NOMO-1 (cell line): ENCODE results near the gene SERAC1.

Experiments used
- DNase-seq, 2 experiments: peaks; one replicate each; lab custom pipeline; 2025; ENCODE audit not compliant: unreplicated experiment in 2 of 2; lab: John Stamatoyannopoulos, UW

SERAC1 gene

DNA sequence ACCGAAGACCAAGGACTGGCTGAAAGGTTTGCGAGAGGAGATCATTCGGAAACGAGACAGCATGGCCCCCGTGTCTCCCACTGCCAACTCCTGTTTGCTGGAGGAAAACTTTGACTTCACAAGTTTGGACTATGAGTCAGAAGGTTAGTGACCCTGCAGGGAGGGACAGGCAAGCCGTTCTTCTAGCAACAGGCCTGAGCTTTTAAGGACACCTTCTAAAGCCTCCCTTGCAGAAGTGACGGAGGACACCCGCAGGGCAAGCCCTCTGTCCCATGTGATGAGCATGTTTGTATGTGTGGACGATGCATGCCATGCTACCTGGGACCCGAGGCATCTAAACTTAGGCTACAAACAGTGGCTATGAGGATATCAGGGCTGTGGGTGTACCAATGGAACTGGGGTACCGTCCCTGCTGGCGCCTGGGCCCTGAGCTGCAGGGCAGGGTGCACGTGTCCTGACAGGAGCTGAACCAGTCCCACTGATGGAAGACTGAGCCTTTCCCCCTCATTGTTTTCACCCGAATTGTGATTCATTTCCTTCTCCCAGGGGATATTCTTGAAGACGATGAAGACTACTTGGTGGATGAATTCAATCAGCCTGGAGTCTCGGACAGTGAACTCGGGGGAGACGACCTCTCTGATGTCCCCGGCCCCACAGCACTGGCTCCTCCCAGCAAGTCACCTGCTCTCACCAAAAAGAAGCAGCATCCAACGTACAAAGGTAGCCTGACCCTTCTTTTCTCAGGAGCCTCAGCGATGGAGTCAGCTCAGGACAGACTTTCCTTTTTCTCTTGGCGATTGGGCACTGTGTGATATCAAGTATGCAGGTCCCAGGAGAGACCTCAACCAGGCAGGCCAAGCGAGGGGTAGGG lies 84.4 kb downstream of the SERAC1 start:
- no peak for DNase-seq

DNA sequence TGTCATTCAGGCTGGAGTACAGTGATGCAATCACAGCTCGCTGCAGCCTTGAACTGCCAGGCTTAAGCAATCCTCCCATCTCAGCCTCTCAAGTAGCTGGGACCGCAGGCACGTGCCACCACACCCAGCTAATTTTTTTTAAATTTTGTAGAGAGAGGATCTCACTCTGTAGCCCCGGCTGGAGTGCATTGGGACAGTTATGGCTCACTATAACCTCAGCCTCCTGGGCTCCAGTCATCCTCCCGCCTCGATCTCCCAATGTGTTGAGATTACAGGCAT lies 86.5 kb downstream of the SERAC1 start:
- DNase-seq, result peak; percentile 48 to 64

DNA sequence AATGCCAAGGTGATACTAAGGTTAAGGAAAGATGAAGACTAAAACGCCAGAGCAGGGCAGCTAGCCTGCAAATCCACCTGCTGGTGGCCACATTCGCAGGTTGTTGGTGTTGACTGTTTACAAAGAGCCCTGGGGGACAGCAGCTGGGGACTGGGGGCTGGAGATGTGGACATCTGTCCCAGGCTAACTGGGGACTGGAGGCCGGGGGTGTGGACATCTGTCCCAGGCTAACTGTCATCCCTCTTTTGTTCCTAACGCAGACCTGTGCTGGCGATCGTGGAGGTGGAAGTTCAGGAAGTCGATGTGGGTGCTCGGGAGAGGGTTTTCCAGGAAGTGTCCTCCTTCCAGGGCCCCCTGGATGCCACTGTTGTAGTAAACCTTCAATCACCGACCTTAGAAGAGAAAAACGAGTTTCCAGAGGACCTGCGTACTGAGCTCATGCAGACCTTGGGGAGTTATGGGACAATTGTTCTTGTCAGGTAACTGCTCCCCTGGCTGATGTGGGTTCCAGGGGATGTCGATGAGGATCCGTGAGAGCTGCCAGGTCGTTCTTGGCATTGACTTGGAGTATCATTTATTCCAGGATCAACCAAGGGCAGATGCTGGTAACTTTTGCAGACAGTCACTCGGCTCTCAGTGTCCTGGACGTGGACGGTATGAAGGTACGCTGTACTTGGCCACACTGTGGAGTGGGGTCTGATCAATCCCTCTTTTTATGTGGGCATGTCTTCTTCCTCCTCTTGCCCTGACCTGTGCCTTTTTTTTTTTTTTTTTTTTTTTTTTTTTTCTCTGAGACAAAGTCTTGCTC lies 87.0 kb downstream of the SERAC1 start:
- DNase-seq, result no peak

DNA sequence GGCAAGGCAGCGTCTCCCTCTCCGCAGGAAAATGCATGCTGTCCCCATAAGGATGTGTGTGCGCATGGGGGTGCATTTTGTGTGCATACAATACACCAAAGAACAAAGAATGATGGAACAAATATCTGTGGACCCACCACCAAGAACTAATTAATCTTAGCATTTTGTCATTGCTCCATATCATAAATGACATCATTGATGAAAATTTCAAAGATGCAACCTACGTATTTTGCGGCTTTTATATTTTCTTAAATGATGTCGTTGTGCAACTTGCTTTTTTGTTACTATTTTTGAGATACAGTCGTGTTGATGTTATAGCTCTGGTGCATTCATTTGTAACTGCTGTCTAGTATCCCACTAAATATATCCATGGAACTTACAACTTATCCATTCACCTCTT lies 89.7 kb downstream of the SERAC1 start:
- no peak for DNase-seq

DNA sequence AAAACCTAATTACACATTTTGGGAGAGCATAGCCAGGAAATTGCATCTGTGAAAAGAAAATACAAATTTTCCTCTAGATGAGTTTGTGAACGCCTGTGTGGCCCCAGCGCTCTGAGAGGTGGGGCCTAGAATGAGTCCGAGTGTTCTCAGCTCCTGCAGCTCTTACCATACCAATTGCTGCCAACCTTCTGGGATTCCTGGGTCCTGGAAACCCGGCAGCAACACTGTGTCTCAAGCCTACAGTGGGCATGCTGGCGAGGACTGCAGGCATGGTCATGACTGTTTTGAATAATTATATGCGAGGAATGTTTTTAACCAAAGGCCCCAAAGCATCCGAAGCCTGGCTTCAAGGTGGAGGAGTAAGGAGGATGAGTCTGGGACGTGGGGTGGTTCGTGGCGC lies 90.4 kb downstream of the SERAC1 start:
- DNase-seq, result no peak

DNA sequence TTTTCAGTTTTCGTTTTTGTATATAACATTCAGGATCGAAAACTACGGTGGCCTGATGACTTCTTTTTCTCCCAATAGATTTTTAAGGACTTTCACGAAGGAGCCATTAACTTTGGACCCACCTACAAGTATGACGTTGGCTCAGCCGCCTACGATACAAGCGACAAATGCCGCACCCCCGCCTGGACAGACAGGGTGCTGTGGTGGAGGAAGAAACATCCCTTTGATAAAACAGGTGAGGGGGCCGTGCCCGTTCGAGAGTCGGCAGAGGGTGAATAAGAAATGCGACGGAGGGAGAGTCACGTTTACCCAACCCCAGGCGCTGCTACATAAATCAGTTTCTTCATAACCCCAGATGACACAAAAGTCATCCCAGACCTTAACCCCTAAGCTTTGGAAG lies 91.5 kb downstream of the SERAC1 start:
- no peak for DNase-seq

DNA sequence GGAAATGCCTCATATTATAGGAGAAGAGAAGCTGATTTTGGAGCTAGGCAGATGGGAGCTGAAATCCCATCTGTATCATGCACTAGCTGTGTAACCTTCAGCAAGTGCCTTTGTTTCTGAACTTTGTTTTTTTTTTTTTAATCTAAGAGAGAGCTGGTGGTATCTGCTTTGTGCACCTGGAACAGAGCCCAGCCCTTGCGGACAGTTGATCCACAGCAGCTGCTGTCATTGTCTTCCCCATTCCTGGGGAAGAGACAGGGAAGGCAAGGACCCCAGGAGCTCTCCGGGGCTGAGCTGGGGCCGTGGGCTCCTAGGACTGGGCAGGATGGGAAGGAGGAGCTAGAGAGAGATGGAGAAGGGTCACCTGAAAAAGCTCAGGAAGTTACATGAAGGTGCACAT lies 94.3 kb downstream of the SERAC1 start:
- DNase-seq, result no peak

DNA sequence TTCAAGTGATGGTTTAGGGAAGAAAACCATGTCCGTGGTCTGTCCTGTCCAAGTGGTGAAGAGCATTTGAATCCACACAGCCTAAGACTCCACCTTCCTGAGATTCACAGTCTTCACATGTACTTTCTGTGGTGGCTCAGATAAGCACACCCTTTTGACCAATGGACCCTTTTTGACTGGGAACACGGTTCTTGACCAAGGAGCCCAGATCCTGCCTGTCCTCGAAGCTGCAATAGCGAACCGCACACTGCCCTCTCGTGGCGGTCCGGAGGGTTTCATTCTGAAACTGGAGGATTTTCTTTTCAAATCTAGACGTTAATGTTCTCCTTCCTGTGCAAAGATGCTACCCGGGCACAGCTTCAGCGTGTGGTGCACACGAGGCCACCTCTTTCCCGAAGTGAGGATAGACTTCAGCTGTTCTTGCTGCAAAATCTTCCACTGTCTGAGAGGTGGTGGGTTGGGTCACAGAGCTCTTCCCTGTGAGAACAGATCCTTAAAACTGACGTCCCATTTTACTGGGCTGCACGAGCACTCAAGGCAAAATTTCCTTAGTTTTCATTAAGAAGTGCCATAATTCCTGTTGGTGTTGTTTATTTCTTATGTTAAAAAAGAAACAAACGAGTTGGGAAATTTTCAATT lies 95.9 kb downstream of the SERAC1 start:
- peak; percentile 47 to 51 for DNase-seq

DNA sequence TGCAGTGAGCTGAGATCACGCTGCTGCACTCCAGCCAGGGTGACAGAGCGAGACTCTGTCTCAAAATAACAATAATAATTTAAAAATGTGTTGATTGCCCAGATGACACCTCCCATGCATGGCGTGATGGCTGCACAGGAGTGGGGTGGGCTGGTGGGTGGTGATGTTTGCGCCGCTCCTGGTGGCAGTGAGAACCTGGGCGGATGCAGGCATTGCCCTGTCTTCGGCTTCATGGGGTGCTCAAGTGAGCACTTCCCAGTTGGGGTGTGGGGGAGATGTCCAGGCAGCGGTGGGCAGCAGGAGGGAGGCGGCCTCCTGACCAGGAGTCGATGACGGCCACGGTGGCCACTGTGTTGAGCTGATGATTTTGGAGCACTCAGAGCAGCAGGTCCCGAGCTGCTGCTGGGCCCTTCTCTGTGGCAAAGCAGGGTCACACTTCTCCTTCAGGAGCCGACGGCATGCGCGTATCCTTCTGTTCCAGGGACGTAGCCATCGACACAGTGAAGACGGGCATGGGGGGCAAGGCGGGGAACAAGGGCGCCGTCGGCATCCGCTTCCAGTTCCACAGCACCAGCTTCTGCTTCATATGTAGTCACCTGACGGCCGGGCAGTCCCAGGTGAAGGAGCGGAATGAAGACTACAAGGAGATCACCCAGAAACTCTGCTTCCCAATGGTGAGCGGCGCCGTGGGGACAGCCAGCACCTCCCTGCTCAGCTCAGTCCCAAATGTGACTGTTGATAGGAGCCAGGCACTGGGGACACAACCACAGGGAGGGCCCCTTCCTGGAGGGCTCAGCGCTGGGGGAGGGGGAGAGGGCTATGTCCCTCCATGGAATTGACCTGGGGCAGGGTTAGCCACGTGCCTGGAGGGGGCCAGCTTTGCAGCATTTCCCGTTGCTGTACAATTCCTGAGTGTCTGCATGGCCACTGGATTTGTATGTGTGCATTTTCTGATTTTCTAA lies 96.7 kb downstream of the SERAC1 start:
- DNase-seq, result no peak

DNA sequence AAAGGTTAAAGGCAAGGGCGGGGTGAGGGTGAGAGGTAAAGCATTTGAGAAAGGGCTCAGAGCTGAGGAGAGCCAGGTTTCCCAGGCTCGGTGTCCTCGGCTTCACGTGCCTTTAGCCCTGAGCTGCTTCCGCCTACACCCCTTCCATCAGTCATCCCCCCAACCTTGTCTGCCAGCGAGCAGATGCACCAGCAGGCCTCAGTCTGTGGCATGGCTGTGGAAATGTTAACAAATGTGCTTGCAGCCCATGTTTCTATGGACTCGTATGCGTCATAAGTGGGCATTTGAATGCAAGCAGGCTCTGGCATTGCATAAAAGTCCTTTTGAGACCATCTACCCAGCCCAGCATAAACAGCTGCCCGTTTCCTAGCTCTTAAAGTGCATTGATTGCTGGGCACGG lies 97.5 kb downstream of the SERAC1 start:
- no peak for DNase-seq

DNA sequence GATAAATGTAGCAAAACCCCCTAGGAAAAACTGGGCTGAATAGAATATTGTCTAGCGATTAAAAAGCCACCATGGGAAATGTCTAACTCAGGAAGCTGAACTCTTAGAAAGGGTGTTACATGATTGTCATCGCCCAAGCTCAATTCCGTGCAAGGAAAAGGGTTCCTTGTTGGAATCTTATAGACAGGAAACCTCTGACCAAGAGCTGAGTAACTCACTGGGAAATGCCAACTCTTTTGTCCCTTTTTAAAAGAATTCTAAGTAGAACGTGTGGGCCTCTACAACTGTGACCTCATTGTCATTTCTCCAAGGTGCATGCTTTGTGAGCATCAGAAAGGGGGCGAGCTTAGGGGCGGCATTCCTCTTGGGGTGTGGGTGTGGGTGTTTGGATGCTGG lies 98.3 kb downstream of the SERAC1 start:
- no peak for DNase-seq

DNA sequence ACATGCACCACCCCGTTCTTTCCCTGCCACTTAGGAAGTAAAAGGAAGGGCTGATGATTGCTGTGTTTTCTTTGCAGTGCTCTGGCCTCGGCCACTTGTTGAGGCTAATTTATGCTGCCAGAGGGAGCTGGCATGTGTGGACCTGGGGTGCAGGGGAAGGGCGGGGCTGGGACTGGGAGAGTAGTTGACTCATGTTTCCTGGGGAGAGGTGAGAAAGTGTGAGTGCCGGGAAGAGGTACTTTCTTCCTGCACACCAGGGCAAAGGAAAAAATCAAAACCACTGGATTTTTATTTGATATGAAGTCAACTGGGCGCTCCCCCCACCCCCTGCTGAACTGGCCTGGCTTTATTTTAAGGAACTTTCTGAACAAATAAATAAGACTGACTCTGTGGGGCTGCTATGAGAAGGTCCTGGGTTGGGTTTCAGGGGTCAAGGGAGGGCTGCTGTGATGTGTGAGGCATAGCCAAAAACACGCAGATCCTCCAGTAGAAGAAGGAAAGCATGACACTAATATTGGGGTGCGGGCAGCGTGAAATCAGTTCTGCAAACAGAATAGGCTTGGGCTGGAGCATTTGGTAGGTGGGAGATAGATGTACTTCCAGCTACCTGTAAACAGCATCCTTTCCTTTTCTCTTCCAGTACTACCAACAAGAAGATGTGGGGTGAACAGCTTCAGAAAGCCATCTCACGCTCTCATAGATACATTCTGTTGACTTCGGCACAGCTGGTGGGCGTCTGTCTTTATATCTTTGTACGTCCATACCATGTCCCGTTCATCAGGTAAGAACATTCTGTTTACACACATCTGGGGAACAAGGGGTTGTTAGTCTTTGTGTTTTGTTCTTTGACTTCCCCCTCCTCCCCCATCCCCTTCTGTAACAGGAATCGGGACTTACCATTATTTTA lies 98.9 kb downstream of the SERAC1 start:
- no peak for DNase-seq

DNA sequence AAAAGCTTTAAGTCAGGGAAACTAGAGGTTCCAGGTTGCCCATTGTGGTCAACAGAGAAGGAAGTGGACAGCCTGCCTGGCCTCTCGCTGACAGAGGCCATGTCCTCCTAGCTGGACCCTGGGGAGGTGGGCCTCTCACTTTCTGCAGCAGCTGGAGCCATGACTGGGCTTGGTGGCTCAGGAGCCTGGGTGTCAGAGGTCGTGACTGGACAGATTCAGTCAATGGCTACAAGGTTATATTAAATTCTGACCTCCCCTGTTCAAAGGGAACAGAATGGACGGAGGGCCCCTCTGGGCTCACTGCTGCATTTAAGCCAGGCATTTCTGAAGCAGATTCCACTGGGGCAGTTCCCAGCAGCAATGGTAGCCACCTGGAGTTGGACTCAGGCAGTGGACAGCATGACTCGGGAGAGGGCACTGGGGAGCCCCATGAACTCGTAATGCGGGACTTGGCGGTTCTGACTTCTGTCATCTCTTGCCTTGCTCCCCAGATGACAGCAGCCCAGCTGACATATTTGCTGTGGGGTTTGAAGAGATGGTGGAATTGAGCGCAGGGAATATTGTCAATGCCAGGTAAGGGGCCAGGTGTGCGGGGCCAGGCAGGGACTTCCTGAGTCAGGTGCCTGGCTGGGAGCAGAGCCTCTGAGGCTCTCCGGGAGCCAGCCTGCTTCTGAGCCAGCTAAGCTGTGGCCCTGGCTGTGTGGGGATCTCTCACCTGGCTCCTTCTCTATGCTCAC lies 99.7 kb downstream of the SERAC1 start:
- no peak for DNase-seq

DNA sequence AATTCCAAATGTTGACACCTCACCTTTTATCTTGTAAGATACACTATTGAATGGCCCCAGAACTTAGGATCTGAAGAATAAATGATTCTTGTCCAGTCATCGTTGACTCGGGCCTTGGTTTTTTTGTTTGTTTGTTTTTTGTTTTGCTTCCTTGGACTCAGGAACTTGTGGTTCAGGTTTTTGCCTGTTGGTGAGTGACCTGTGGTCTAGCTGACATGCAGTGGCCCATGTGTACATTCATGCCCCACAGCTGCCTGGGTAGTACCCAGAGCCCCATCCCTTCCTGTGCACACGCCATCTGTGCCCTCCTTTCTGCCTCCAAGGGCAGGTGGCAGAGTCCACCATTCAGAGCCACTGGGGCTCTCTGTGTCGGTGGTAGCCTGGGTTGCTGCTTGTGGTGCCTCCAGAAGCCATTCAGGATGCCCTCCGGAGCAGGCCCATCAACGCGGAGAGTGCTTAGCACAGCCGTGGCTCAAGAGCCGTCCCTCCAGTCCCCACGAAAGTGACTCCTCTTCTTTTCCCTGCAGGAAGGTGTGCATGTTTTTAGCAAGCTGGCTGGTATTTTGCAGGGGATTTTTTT lies 100.5 kb downstream of the SERAC1 start:
- DNase-seq, result no peak

DNA sequence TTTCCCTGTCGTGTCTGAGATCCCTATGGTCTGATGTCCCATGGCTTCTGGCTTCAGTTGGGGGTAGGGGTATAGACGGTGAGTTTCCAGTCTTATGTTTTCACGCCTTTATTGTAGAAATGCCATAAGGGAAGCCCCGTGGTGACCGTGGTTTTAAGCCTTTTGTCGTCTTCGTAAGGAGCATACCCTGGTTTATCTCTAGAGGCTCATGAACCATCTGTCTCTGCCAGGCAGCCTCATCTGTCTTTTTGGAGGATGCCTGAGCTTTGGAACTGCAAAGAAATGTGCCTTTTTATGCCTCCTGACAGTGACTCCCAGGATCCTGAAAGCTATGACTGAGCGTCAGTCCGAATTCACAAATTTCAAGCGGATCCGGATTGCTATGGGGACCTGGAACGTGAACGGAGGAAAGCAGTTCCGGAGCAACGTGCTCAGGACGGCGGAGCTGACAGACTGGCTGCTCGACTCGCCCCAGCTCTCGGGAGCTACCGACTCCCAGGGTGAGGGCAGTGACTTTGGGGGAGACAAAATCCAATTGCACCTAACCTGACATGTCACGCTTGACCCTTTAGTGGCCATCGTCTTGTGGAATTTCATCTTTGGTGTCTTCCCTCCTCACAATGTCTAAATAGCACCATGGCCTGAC lies 101.8 kb downstream of the SERAC1 start:
- no peak for DNase-seq

DNA sequence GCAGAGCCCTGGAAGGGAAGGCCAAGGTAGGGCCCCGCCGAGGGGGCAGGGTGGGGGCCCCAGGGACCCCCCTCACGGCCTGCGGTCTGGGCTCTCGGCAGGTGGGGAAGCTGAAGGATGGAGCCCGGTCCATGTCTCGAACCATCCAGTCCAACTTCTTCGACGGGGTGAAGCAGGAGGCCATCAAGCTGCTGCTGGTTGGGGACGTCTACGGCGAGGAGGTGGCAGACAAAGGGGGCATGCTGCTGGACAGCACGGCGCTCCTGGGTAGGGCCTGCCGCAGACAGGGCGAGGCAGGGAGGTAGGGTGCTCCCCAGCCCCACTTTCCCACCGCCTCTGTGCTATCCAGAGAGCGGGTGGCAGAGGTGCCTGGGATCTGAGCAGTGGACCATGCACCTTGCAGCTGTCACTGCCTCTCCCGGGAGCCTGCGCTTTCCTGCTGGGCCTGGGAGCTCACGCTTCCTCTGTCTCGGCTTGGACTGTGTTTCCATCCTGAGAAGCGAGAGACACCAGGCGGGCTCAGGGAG lies 103.3 kb downstream of the SERAC1 start:
- DNase-seq, result no peak

DNA sequence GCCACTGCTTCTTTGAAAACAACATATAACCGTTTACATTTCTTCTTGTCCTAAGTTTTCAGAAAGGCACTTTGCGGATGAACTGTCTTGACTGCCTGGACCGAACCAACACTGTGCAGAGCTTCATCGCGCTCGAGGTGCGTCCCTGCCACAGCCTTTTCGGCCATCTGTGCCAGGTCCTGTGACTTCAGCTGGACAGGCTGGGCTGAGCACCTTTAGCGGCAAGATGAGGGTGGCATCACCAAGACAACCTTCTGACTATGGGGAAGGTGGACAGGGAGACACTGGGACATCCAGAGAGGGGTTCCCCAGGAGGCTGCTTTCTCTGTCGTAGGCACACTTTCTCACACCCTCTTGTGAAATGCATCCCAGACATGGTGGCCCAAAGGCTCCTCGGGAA lies 104.3 kb downstream of the SERAC1 start:
- DNase-seq, result no peak
